ENCODE data around the gene SND1.

Gene SND1

GRCh38 chr7:127979113-127979727 is 327.2 kb downstream of the SND1 start:
- DNase-seq, result no peak

GRCh38 chr7:127979728-127980126 is 327.7 kb downstream of the SND1 start:
- DNase-seq, result no peak

- no peak for DNase-seq
Observed at GRCh38 chr7:127980901-127981300, 328.9 kb downstream of the SND1 start.

- DNase-seq, result no peak
Observed at GRCh38 chr7:127981965-127982364, 330.0 kb downstream of the SND1 start.

GRCh38 chr7:127983804-127984332 is 331.9 kb downstream of the SND1 start:
- DNase-seq, result peak; percentile 23

- DNase-seq, result peak; percentile 86
Observed at GRCh38 chr7:127986581-127987521, 334.9 kb downstream of the SND1 start.

- no peak for DNase-seq
Observed at GRCh38 chr7:127988751-127989150, 336.8 kb downstream of the SND1 start.

- DNase-seq, result no peak
Observed at GRCh38 chr7:127993317-127993716, 341.3 kb downstream of the SND1 start.

- DNase-seq, result no peak
Observed at GRCh38 chr7:127993987-127994386, 342.0 kb downstream of the SND1 start.

GRCh38 chr7:127995156-127995880 is 343.3 kb downstream of the SND1 start:
- no peak for DNase-seq

- no peak for DNase-seq
Observed at GRCh38 chr7:127995881-127996215, 343.9 kb downstream of the SND1 start.

GRCh38 chr7:127996253-127997071 is 344.5 kb downstream of the SND1 start:
- DNase-seq, result no peak

- DNase-seq, result peak; percentile 31
Observed at GRCh38 chr7:127997226-127997922, 345.4 kb downstream of the SND1 start.

GRCh38 chr7:127998671-127999070 is 346.7 kb downstream of the SND1 start:
- DNase-seq, result no peak

GRCh38 chr7:128000048-128000447 is 348.1 kb downstream of the SND1 start:
- DNase-seq, result no peak

GRCh38 chr7:128000854-128001265 is 348.9 kb downstream of the SND1 start:
- DNase-seq, result no peak

GRCh38 chr7:128003167-128003566 is 351.2 kb downstream of the SND1 start:
- DNase-seq, result no peak

GRCh38 chr7:128003787-128004186 is 351.8 kb downstream of the SND1 start:
- peak; percentile 30 for DNase-seq

- DNase-seq, result no peak
Observed at GRCh38 chr7:128004623-128005022, 352.6 kb downstream of the SND1 start.

GRCh38 chr7:128005117-128005516 is 353.1 kb downstream of the SND1 start:
- no peak for DNase-seq

- no peak for DNase-seq
Observed at GRCh38 chr7:128005759-128006159, 353.8 kb downstream of the SND1 start.
